AG20443 (cell line): ENCODE data around the gene MCCC2.
A peak's percentile ranks its signal among the peaks of the same experiment; 100 is the strongest.
"Not testable (repeated sequence)": the region's sequence is repeated elsewhere in the genome, so short reads cannot be mapped to it uniquely, and the experiment has no call there.

Experiments
- DNase-seq: peaks from one replicate; pipeline ENCODE4 v3.0.0; 2012; ENCODE audit warnings: low spot score, mixed read lengths

The MCCC2 gene

GRCh38 chr5:71586941-71587765 lies at the start of gene MCCC2:
TSS of gene MCCC2 (plus strand) at chr5:71587340. CDS start at chr5:71587426, 86 bp downstream.
- DNase-seq, result peak; percentile 98

GRCh38 chr5:71537687-71538086 lies 49.5 kb upstream of the MCCC2 start:
- no peak for DNase-seq

GRCh38 chr5:71550885-71551284 lies 36.3 kb upstream of the MCCC2 start:
- not testable (repeated sequence) for DNase-seq

GRCh38 chr5:71551582-71551981 lies 35.6 kb upstream of the MCCC2 start:
- DNase-seq, result not testable (repeated sequence)

GRCh38 chr5:71552026-71552749 lies 35.0 kb upstream of the MCCC2 start:
- DNase-seq, result not testable (repeated sequence)

- DNase-seq, result no peak
Measured at GRCh38 chr5:71563161-71563560, 24.0 kb upstream of the MCCC2 start.

GRCh38 chr5:71564895-71565294 lies 22.2 kb upstream of the MCCC2 start:
- no peak for DNase-seq

GRCh38 chr5:71569748-71570509 lies 17.2 kb upstream of the MCCC2 start:
- no peak for DNase-seq

GRCh38 chr5:71571811-71572210 lies 15.3 kb upstream of the MCCC2 start:
- DNase-seq, result not testable (repeated sequence)

- DNase-seq, result no peak
Measured at GRCh38 chr5:71573591-71573990, 13.5 kb upstream of the MCCC2 start.

- not testable (repeated sequence) for DNase-seq
Measured at GRCh38 chr5:71575588-71575987, 11.6 kb upstream of the MCCC2 start.

- DNase-seq, result no peak
Measured at GRCh38 chr5:71576241-71576640, 10.9 kb upstream of the MCCC2 start.

GRCh38 chr5:71577839-71578238 lies 9.3 kb upstream of the MCCC2 start:
- not testable (repeated sequence) for DNase-seq

- no peak for DNase-seq
Measured at GRCh38 chr5:71582945-71583584, 4.1 kb upstream of the MCCC2 start.

GRCh38 chr5:71586052-71586940 lies 844 bp upstream of the MCCC2 start:
- DNase-seq, result peak; percentile 17

- no peak for DNase-seq
Measured at GRCh38 chr5:71587766-71588532, 809 bp downstream of the MCCC2 start.

GRCh38 chr5:71588533-71588885 lies 1.4 kb downstream of the MCCC2 start:
- no peak for DNase-seq

- DNase-seq, result no peak
Measured at GRCh38 chr5:71589903-71590302, 2.8 kb downstream of the MCCC2 start.

GRCh38 chr5:71591100-71591499 lies 4.0 kb downstream of the MCCC2 start:
- no peak for DNase-seq

GRCh38 chr5:71596169-71596568 lies 9.0 kb downstream of the MCCC2 start:
- DNase-seq, result no peak
